HL-60 (cell line): ENCODE data around the gene HOTAIR.

ENCODE experiments used
- DNase-seq, 2 experiments: peaks; one replicate each; pipeline ENCODE4 v3.0.0-alpha.2; 2010 to 2020; ENCODE audit warnings: low read depth in 1 of 2, low spot score in 1 of 2
- H3K27ac ChIP-seq: fragments of 250-450 bp; sonication (Bioruptor Pico); replicated peaks from 2 replicates; pipeline ENCODE4 v1.5.1; 2020; ENCODE audit warnings: mild to moderate bottlenecking, moderate library complexity
- H3K27me3 ChIP-seq: fragments of 250-450 bp; sonication (Bioruptor Pico); 2 replicates; pipeline ENCODE4 v1.5.1; 2021; ENCODE audit warnings: mild to moderate bottlenecking, moderate library complexity; ENCODE audit not compliant: insufficient read depth, poor library complexity, severe bottlenecking
- H3K4me3 ChIP-seq: replicated peaks from 2 replicates; pipeline ENCODE4 v1.5.1; 2011; ENCODE audit warnings: mild to moderate bottlenecking, control low read depth, low read length; ENCODE audit not compliant: insufficient read depth
- CTCF ChIP-seq: IDR thresholded peaks from one replicate; pipeline ENCODE4 v1.5.1; 2011; ENCODE audit warnings: low read length, control low read depth, inconsistent platforms; ENCODE audit not compliant: insufficient read depth
- GABPA ChIP-seq: IDR thresholded peaks from 2 replicates; pipeline ENCODE4 v1.6.1; 2012; ENCODE audit warnings: low read depth
- POLR2AphosphoS5 ChIP-seq: IDR thresholded peaks from 2 replicates; pipeline ENCODE4 v1.6.1; 2012; ENCODE audit warnings: low read depth
- REST ChIP-seq: IDR thresholded peaks from 2 replicates; pipeline ENCODE4 v1.6.1; 2012; ENCODE audit warnings: low read depth; ENCODE audit not compliant: insufficient replicate concordance
- SPI1 ChIP-seq: IDR thresholded peaks from 2 replicates; pipeline ENCODE4 v1.6.1; 2012; ENCODE audit warnings: low read depth, mild to moderate bottlenecking, borderline replicate concordance

HOTAIR gene

GRCh38 chr12:54005853-54006558, 31.3 kb upstream of the HOTAIR start:
- TF ChIP-seq SPI1 (peak; percentile 39; the same call in 1 of the 2 replicates), REST (no peak), GABPA (no peak), CTCF (peak; percentile 69)
- Histone ChIP-seq H3K27ac (no peak overlapping the region), H3K27me3 (peaks cover 87% of the 10 kb centered on the region), H3K4me3 (peak overlapping the region; percentile 5; the same call in 1 of the 2 replicates)
- DNase-seq = peak; percentile 61 to 82

GRCh38 chr12:54005531-54005852, 30.7 kb upstream of the HOTAIR start:
- Histone ChIP-seq H3K27me3 (peaks cover 89% of the 10 kb centered on the region), H3K4me3 (no peak overlapping the region), H3K27ac (no peak overlapping the region)
- TF ChIP-seq CTCF (no peak), REST (no peak), SPI1 (no peak), GABPA (no peak), POLR2AphosphoS5 (no peak)
- DNase-seq = no peak

GRCh38 chr12:54004841-54005530, 30.2 kb upstream of the HOTAIR start:
- no peak for TF ChIP-seq SPI1
- TF ChIP-seq GABPA = no peak
- no peak for TF ChIP-seq POLR2AphosphoS5
- TF ChIP-seq CTCF = no peak
- TF ChIP-seq REST = no peak
- H3K27me3 ChIP-seq = peaks cover 89% of the 10 kb centered on the region
- H3K27ac ChIP-seq = no peak overlapping the region
- H3K4me3 ChIP-seq = no peak overlapping the region
- no peak for DNase-seq
